Body of pancreas (tissue), 4 donors: Measurements from ENCODE around the gene ZSCAN18.

Source experiments
- POLR2A ChIP-seq, 3 donors: fragments of 450-650 bp; IDR thresholded peaks; one replicate each; pipeline ENCODE4 v1.6.1; 2016; ENCODE audit warnings: antibody characterized with exemption in 3 of 3, mild to moderate bottlenecking in 2 of 3
- TF ChIP-seq, protein P1 (sequence below), 7 experiments: fragments of 450-650 bp in 4 of 7; fragments of 200-600 bp in 3 of 7; sonication (generic) in 3 of 7; IDR thresholded peaks; one replicate each; pipeline ENCODE4 v1.5.1; 2016 to 2019; ENCODE audit warnings: antibody characterized with exemption in 7 of 7

DNA sequence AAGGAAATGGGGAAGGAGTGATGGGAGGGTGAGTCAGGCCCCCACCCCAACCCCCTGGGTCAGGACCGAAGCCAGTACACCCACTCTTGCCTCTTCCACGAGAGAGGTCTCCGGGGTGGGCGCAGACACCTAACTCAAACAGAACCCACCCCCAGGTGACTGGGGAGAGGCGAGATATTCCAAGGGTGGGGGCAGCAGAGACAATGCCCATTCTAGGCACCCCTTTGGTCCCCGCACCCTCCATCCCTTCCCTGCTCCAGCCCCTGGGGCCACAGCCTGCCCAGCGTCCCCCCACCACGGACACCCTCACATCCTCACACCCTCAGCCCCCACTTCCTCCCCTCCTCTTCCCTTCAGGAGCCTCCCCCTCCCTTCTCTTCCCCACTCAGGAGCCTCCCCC, 682 bp downstream of the ZSCAN18 start:
- TF ChIP-seq, protein P1, sequence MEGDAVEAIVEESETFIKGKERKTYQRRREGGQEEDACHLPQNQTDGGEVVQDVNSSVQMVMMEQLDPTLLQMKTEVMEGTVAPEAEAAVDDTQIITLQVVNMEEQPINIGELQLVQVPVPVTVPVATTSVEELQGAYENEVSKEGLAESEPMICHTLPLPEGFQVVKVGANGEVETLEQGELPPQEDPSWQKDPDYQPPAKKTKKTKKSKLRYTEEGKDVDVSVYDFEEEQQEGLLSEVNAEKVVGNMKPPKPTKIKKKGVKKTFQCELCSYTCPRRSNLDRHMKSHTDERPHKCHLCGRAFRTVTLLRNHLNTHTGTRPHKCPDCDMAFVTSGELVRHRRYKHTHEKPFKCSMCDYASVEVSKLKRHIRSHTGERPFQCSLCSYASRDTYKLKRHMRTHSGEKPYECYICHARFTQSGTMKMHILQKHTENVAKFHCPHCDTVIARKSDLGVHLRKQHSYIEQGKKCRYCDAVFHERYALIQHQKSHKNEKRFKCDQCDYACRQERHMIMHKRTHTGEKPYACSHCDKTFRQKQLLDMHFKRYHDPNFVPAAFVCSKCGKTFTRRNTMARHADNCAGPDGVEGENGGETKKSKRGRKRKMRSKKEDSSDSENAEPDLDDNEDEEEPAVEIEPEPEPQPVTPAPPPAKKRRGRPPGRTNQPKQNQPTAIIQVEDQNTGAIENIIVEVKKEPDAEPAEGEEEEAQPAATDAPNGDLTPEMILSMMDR (IDR thresholded peaks at IDR 0.05), result no peak
- no peak for TF ChIP-seq POLR2A (IDR thresholded peaks at IDR 0.05)
